G401 (cell line): ENCODE results near the gene ADSS1. TPM values are rescaled to one million over a fixed set of nuclear protein-coding genes. Genes with fewer than 3 reads are reported as not detected.

Experiments used
- DNase-seq: peaks from one replicate; pipeline ENCODE4 v3.0.0-alpha.2; 2015; ENCODE audit warnings: low spot score
- in situ Hi-C: cut with HindIII; loops from 2 replicates; pipeline ENCODE4 v1.10.0; 2016; ENCODE audit warnings: low sequenced_read_pairs, mixed read lengths
- total RNA-seq: library from RNA; depleted of rRNA; stranded (reverse); fragments of >200 nt; shearing (Covaris generic); gene quantifications from 2 replicates; pipeline ENCODE4 v1.2.3, GENCODE V29; 2014

The ADSS1 gene
- total RNA-seq, 1 experiment from 2014 or later: 19.5 TPM

DNA sequence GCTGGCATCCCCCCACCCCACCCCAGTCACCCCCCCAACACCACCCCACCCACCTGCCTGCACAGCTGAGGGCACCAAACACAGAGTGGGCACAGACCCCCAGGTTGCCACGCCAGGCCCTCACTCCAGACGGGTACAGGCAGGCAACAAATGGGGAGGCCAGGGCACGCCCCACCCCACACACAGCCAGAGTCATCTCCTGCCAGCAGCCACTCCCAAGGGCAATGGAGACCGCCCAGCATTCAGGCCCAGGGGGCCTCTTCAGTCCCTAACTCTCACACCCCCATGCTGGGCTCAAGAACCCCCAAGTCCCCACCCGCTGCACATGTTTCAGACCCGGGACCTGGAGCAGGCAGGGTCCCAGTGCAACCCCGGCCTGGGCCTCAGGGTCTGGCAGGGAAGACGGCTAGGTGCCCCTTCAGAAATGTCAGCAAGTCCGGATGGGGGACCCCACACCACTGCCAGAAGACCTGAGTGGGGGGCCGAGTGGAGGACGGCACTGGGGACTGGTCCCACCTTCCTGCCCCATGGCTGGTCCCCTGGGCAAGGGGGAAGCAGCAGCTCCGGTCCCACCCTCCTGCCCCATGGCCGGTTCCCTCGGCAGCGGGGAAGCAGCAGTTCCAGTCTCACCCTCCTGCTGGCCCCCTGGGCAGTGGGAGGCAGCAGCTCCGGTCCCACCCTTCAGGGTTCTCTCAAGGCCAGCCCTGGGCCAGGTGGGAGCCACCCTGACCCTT, 59.6 kb downstream of the ADSS1 start:
- no peak for DNase-seq
- in situ Hi-C loops: no loop called here

GRCh38 chr14:104784218-104784568, 60.2 kb downstream of the ADSS1 start:
- in situ Hi-C loops: no loop called here
- no peak for DNase-seq

GRCh38 chr14:104784846-104785707, 61.0 kb downstream of the ADSS1 start:
- in situ Hi-C loops: no loop called here
- DNase-seq: no peak

DNA sequence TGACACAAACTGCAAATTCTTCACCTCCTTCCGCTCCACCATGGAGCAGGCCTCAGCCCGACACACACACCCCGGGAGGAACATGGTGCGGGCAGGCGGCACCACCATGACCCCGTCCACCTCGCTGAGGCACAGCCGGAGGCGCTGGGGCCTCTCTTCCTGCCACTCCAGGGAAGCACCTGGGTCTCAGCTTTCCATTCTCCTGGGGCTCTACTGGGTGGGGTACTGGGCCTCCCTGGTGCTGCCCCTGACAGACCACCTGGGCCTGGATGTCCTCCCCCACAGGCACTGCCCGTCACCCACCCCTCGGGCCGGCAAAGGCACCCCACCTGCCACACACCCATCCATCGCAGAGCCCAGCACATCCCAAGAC, 61.7 kb downstream of the ADSS1 start:
- DNase-seq: no peak
- in situ Hi-C loops: no loop called here

- DNase-seq: no peak
- in situ Hi-C loops: no loop called here
Observed at GRCh38 chr14:104786091-104786586, 62.1 kb downstream of the ADSS1 start.

DNA sequence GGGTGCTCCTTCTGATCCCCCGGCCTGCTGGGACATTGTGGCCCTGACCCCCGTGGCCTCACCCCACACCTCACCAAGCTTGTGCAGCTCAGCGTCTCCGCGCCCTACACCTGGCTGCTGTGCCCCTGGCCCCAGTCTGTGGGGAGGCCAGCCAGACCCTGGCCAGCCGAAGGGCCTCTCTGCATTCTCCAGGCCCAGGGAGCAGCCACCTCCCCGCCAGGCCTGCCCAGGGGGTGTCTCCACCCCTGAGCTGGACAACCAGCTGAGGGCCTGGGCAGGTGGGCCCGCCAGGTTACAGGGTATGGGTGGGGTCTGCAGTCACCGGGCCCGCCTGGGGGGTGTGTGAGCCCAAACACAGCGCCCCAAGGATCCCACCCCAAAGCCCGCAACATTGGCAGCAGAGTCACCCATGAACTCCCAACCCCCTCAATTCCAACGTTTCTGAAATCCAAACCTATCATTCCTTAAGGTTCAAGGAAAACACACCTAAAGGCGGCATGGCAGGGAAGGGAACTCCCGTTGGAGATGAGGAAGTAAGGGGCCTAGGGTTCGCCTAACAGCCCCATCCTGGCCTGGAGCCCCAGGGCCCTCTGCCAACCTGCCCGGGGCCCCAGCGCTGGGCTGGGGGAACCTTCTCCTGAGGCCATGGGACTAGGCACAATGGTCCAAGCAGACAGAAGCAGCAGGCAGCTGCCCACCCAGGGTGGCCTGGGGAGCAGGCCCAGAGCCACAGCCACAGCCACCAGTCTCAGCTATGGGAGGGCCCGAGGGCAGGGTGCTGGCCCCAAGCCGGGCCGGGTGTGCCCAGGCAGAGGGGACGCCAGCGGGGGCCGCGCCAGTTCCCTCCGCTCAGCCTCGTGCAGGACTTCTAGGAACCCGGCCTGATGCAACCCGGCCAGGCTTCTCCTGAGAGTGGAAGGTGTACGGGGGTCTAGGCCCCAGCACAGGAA, 63.0 kb downstream of the ADSS1 start:
- in situ Hi-C loops: no loop called here
- no peak for DNase-seq

DNA sequence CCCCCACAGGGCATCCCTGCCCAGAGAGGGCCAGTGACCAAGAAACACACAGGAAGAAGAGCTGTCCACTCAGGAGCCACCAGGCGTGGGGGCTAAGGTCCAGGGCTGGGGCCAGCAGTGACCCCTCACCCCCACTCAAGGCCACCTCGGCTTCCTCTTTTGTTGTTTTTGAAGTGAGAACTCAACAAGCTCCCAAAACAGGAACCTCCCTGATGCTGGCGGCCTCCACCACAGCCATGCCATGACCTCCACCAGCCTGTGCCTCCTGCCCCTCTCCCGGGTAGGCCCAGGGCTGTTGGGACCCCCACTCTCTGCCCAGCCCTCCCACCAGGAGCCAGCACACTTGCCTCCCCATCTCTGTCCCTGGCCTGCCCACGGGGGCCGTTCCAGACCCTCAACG, 63.7 kb downstream of the ADSS1 start:
- DNase-seq: no peak
- in situ Hi-C loops: no loop called here

DNA sequence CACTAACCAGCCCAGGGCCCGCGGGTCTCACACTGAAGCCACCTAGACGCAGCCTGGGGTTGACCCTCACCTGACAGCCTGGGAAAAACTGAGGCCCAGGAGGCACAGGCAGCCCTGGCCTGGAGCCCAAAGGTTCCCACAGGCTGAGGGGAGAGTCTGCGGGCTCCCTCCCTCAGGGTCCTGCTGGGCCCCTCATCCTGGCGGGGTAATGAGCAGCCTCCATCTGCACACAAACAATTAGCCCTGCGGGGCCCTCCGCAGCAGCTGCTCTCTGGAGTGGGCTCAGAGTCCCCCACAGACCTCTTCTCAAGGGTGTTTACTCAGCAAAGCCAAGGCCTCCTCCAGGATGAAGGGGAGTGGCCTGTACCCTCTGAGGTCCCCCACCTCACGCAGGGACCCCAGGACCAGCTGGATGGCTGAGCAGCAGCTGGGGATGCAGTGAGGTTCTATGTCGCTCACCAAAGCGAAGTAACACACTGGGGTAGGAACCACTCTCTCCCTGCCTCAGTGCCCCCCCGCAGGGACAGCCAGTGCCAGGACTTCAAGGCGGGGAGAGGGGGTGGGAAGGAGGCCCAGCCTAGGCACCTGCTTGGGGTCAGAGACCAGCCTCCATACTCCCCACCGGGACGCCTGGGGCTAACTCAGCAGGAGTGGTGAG, 64.3 kb downstream of the ADSS1 start:
- in situ Hi-C loops: no loop called here
- no peak for DNase-seq

DNA sequence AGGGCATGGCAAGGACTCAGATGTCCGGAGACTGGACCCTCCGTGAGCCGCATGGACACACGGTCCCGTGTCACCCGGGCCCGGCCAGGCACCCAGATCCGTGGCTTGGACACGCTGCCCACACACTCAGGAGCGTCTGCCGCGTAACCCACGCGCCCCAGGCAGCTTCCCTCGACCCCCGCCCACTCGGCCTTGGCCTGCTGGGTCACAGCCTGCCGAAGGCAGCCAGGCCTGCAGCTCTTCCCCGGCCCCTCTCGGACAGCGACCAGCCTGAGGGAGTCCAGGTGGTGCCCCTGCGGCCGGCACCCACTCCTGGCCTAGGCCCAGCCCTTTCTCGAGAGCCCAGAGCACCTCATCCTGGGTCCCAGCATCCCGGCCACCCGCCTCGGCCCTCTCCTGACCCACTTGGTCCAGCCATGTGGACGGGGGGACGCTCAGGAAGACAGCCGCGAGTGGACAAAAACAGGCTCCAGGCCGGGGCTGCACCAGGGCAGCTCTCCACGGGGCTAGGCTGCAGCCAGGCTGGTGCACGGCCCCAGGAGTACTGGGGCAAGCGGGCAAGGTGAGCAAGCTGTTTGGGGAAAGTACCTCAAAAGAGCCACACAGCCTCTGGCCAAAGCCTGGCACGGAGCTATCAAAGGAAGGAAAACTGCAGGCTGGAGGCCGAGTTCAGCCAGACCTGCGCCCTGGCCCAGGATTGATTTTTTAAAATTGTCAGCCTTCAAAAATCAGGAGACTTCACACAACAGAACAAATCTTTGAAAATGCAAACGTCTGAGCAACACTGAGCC, 65.0 kb downstream of the ADSS1 start:
- in situ Hi-C loops: no loop called here
- DNase-seq: no peak

DNA sequence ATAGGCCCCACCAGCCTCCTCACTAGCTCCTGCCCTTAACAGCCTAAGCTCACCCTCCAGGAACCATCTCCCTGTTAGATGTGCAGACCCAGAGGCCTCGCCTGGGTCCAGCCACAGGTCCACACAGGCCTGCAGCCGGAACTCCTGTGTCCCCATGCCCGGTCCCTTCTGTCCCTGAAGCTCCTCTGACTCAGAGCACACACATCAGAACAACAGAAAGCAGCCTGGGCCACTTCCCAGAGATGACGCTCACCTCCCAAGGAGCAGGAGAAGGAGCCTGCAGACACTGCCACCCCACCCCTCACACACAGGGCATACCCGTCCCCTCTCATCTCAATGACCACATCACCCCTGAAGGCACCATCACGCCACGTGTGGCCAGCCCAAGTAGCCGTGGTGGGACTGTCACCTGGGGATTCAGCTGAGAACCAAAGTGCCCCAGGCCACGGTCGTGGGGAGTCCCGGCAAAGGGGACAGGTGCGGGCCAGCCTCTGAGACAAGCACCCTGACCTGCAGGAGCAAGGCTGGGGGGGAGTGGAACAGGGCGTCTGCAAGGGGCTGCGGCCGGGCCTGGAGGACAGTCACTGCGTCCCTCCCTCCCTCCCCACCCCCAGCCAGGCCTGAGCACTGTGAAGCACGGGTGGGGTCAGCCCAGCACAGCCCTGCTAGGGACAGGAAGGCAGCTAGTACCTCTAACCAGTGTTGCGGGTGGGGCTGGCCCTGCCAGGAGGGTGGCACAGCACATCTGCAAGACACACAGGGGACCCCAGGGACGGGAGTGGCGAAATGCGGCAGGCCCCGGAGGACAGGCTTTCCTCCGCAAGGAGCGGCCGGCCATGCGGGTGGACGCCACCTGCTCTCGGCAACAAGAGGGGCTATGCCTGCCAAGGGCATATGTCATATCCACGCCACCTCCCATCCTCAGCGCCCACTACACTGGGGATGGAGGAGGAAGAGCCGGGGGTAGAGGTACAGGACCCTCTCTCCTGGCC, 66.0 kb downstream of the ADSS1 start:
- no peak for DNase-seq
- in situ Hi-C loops: no loop called here

- DNase-seq: no peak
- in situ Hi-C loops: no loop called here
Observed at GRCh38 chr14:104791425-104791824, 67.4 kb downstream of the ADSS1 start.

GRCh38 chr14:104792101-104792884, 68.3 kb downstream of the ADSS1 start:
- in situ Hi-C loops: no loop called here
- no peak for DNase-seq

GRCh38 chr14:104792945-104793702, 69.1 kb downstream of the ADSS1 start:
- no peak for DNase-seq
- in situ Hi-C loops: no loop called here

GRCh38 chr14:104793703-104793959, 69.6 kb downstream of the ADSS1 start:
- in situ Hi-C loops: no loop called here

DNA sequence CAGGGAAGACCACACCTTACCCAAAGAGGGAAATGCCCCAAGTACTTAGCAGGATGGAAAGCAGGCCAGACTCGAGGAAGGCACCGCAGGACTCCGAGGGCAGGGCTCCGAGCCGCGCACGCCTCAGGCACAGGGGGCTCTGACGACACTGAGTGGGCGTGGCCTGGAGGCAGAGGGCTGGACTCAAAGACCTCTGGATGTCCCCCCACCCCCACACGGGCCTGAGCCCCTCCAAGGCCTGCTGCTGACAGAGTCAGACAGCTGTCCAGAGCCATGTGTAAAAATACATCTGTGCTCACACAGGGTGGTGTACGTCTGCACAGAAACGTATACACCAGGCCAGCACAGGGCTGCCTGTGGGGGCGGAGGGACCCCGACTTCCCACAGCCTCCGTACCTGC, 70.1 kb downstream of the ADSS1 start:
- no peak for DNase-seq
- in situ Hi-C loops: no loop called here

More at GRCh38 chr14:104793703-104793959, 69.6 kb downstream of the ADSS1 start:
- DNase-seq: no peak

DNA sequence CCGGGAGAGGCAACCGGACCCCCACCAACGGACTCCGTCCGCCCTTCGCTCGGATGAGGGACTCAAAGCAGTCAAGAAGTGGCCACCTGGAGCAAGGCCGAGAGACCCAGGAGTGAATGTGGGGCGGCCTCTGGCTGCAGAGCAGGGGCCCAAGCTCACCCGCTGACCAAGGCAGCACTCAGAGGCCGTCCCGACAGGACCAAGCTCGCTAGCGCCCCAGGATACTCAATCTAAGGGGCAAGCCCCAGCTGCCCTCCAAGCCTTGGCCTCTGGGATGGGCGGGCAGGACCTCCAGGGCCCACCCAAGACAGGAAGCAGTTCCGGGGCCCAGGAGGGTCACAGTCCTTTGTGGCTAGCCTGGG, 70.6 kb downstream of the ADSS1 start:
- DNase-seq: no peak
- in situ Hi-C loops: no loop called here
